Forelimb muscle (tissue), 1 donor: Measurements from ENCODE around the gene C18orf32. TPM values are rescaled to one million over a fixed set of nuclear protein-coding genes. Genes with fewer than 3 reads are reported as not detected.
"Not testable (repeated sequence)": the region's sequence is repeated elsewhere in the genome, so short reads cannot be mapped to it uniquely, and the experiment has no call there.

Experiments used
- DNase-seq: peaks from one replicate; pipeline ENCODE4 v3.0.0-alpha.2; 2013; ENCODE audit warnings: low read depth
- polyA plus RNA-seq: library from polyadenylated mRNA; unstranded; fragments of 120-200 nt; gene quantifications from one replicate; pipeline ENCODE4 v1.2.1, GENCODE V29; 2013; ENCODE audit not compliant: insufficient read length

C18orf32 gene
- polyA plus RNA-seq, 1 donor, result 13.3 TPM

DNA sequence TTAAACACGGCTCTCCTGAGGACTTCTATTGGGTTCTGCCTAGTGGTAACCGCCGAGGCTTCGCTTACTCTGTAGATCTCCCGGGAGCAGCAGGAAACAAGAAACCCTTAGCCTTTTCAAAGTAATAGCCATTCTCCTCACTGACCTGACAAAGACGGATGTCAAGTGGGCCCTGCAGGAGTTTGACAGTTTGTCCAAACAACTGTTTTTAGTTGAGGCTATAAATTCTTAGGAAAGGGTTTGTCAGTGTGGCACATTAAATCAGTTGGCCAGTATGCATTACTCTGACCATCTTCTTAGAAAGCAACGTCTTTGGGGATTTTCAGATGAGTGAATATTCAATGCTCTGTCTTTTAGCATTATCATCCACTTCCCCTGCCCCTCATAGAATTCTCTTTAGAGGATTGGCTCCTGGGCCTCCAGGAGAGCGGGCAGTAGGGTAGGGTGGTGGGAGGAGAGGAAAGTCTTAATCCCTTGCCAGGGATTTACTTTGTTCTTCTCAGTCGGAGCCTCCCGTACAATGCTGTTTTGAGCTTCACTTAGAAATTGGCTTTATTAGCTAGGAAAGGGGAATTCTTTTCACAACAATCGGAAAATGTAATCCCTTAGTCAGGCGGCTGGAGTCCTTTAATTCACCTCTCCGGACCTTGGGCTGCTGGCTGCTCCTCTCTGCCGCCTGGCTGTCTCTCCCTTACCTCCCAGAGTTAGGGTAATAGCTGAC lies 13.3 kb upstream of the C18orf32 start:
- no peak for DNase-seq

DNA sequence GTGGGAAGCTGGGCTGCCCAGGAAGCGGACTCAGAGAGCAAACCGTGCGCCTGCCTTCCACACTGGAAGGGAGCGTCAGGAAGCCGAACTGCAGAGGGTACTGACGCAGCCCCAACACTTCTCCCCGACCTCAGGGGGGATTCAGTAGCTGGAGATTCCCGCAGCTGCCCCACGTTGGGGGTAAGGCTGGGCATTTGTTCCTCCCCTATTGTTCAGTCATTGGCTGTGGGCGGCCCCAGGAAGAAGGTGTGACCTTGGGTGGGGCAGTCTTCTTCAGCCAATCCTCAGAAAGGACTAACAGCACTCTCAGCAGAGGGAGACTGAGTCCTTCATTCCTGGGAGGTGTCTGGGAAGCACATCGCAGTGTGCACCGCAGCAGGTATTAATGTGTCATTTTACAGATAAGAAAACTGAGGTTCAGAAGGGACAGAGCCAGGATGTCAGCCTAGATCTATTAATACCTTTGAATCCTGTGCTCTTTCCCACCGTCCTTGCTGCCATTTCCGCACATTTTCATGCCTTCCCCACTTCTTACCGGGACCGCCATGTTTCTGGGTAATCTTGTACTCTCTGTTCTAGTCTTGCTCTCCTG lies 12.1 kb upstream of the C18orf32 start:
- DNase-seq, result no peak

DNA sequence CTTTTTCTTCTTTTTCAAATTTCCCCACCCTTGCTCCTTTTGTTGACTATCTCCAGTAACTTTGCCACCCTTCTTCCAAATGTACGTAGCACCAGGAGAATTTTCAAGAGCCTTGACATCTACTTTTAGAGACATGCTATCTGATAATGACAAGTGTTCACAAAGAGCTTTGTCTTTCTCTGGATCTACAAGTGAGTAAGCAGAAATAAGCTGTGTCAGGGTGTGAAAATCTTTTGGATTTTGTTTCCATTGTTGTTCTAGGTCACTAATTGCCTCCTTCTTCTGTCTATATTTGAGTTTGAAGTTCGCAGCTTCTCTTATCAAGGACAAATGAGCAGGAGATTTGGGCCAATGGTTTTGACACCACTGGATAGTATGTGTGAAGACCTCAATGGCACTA lies 8.4 kb upstream of the C18orf32 start:
- DNase-seq, result no peak

GRCh38 chr18:49495076-49495475 lies 8.0 kb upstream of the C18orf32 start:
- DNase-seq, result no peak

DNA sequence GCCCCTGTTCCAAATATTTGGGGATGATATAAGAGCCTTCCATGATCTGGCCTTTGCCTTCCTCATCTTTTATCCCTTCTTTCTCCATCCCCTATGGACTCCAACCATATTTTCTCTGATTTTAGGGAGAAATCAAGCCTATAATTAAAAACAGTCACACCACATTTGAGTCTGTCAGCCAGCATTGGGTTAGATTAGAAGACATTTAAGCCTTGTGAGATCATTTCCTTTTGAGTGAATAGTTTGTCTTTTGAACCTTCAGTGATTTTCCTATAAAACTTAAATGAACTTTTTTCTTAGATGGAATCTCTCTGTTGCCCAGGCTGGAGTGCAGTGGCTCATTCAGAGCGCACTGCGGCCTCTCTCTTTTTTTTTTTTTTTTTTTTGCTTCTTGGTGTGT lies 7.6 kb upstream of the C18orf32 start:
- DNase-seq, result no peak

DNA sequence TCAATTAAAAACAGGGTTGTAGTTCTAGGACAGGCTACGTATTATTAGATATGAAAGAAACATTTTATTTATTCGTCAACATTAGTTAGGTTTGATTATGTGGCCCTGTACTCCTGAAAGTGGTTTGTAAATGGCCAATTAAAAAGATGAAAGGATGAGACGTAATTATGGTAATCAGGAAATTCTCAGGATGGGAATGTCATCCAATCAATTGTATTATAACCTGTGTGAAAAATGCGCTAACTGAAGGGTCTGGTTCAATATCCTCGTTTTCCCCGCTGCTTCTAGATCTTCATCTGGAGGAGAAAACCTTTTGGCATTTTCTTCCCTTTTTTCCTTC lies 5.6 kb upstream of the C18orf32 start:
- no peak for DNase-seq

DNA sequence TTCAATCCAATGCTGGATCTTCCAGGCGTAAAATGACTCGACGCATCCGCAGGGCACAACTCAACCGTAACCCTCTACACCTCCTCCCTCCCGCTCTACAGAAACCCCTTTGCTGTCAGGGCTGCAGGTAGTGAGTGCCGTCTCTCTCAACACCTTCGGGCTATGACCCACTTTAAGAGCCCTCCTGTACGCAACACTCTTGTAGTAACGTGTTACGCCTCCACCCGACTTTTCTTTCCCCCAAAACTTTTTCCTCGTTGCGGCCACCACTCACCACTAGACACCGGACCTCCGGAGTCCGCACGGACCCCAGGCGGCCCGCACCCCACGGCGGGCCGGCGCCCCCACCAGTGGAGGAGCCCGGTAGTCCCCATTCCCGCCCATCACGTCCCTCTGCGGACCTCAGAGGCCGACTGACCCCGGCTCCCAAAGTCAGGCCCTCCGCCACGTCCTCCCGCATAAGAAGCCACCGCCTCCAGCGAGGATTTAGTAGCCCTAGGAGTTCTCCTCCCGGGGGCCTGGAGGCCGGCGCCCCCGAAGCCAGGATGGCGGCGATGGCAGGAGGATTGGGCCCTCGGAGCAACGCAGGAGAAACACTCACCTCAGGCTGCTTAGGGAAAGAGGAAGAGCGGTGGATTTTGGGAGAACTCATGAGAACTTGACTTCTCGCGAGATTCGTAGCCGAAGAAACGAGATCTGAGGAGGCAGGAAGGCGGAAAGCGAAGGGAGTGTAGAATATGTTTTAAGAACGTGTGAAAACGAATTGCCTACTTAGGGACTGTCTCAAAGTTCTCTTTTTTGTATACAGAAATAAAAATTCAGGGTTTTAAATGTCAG lies 5.0 kb upstream of the C18orf32 start, which contains the start of gene RPL17:
RPL17 (minus strand) TSS at position 609 of the 837 bp plus-strand sequence.
- peak; percentile 100 for DNase-seq

DNA sequence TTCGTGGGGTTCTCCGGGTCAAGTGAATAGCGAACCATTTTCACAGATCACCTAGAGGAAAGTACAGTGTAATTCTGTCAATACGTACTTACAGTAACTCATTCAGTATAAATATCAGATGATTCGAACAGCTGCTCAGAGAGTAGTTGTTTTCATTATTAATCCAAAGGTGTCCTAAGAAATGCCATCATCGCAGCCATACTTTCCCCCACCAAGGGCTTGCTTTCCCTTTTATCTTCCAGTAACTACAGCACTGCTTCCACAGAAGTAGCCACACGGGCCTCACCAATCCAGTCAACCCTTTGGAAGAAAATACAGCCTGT lies 4.5 kb upstream of the C18orf32 start:
- no peak for DNase-seq

DNA sequence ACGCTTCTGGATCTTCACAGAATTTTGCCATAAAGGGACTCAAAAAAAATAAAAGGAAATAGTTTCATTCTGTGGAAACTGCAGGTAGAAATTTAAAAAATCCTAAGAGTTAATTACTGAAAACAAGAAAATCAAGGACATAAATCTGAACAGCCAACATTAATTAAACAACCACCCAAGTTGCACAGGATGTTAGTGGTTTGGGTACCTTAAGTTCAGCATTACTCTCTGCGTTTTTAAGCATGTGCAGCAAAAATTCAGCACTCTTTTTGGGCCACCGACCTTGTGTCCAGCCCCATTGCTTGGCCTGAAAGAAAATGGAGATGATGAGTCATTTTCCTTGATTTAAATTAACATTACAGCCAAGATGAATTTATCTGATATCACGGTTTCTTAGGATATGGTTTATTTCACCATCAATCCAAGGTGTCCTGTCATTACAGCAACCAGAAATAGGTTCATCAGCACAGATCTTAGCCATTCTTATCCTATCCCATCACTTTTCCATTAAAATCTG lies 3.3 kb upstream of the C18orf32 start:
- no peak for DNase-seq

DNA sequence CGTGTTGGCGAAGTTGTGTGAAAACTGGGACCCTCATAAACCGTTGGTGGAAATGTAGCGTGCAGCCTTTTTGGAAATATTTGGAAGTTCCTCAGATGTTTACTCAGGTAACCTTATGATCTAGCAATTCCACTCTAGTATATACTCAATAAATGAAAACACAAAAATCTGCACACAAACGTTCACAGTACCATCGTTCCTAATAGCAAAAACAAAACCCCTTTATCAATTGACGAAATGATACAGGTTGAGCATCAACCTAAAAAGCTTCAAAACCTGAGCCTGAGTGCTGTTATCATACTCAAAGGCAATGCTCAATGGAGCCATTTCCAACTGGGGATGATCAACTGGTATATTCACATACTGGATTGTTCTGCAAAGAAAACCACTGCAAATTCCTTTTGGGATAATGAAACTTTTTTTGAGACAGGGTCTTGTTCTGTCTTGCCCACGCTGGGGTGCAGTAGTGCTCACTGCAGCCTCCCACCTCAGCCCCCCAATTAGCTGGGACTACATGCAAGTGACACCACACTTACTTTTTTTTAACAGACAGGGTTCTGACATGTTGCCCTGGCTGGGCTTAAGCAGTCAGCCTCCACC lies 777 bp upstream of the C18orf32 start:
- DNase-seq, result no peak

GRCh38 chr18:49486606-49486952 lies 455 bp downstream of the C18orf32 start:
- no peak for DNase-seq

GRCh38 chr18:49486134-49486533 lies 900 bp downstream of the C18orf32 start:
- no peak for DNase-seq

DNA sequence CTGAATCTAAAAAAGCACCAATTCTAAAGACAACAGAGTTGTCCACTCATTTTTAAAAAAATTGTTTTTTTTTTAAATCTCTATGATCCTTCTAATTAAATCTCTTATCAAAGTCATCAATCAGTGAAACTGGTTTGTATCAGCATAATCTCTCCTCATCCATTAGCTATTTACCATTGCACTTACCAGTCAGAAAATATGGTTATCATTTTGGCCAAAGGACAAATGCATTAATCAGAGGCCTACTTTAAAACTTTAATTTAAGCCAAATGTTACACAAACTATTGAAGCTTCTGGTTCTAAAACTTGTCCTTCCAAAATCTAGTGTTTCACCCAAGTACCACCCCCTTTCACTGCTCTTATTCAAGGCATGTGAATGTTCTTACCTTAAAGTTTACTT lies 3.8 kb downstream of the C18orf32 start:
- no peak for DNase-seq

- no peak for DNase-seq
These were observed 5.1 kb downstream of the C18orf32 start for GRCh38 chr18:49481907-49482306.

- no peak for DNase-seq
These were observed 5.7 kb downstream of the C18orf32 start for GRCh38 chr18:49481317-49481716.

- no peak for DNase-seq
These were observed 7.5 kb downstream of the C18orf32 start for GRCh38 chr18:49479381-49480137.

- DNase-seq, result no peak
These were observed 10.2 kb downstream of the C18orf32 start for GRCh38 chr18:49476664-49477411.

GRCh38 chr18:49474935-49475334 lies 12.1 kb downstream of the C18orf32 start:
- not testable (repeated sequence) for DNase-seq

- DNase-seq, result no peak
These were observed 13.3 kb downstream of the C18orf32 start for GRCh38 chr18:49473721-49474120.

- no peak for DNase-seq
These were observed 14.6 kb downstream of the C18orf32 start for GRCh38 chr18:49472459-49472858.

DNA sequence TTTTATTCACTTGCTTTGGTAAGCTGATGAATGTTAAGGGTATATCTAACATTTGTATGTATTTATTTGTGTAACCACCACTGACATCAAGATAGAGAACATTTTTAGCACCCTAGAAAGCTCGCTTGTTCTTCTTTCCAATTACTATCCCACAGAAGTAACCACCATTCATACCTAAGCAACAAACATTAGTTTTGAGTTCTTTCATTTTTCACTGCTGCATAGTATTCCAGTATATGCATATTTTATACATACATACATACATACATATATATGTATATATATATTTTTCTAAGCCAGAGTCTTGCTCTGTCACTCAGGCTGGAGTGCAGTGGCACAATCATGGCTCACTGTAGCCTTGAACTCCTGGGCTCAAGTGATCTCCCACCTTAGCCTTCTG lies 15.5 kb downstream of the C18orf32 start:
- DNase-seq, result no peak
